NCI-H2171 (cell line): ENCODE measurements around the gene LYRM4.

Experiments
- DNase-seq: peaks from one replicate; lab custom pipeline; 2025; lab: John Stamatoyannopoulos, UW

The LYRM4 gene

DNA sequence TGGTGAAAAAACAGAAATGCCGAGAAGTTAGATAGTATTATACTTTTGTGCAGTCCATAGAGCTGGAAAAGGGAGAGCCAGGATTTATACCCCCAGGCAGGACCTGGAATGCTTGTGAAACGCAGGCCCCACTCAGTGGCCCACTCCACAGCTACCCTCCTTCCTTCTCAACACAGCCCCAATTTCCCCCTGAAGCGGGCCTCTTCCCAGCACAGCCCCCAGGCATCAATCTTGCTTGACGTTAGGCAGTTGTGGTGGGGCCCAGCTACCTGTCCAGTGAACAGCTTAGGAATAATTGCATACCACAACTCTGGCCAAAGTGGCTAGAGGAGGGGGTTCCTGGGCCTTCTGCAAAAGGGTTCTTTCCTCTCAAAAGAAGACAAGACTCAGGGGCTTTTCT lies 114.4 kb downstream of the LYRM4 start:
- no peak for DNase-seq

DNA sequence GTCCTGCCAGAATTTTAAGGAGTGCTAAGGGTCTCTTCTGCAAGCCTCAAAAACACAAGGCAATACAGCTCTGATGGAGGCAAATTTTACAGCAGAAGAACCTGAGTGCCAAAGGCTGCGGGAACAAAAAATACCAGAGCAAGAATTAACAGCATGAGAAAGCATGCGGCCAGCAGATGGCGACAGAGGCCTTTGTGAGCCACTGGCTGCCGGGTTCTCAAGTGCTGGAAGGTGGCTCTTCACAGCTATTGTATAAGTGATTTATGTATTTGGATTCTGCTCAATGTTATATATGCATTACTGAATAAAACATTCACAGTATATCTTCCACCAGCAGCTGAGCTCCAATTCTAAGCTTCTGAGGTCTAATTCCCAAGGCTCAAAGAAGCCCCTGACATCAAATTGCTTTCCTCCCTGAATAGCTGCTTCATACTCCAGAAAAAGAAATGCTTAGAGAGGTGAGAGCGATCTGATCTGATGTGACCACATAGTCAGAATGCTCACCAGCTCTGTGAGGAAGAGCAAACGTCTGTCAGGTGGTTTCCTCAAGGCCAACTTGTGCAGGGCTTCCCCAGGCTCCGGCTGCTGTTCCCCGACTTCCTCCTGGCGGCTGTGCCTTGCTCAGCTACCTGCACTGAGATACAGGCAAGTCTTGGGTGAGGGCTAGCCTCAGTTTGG lies 117.0 kb downstream of the LYRM4 start:
- peak; percentile 42 for DNase-seq

DNA sequence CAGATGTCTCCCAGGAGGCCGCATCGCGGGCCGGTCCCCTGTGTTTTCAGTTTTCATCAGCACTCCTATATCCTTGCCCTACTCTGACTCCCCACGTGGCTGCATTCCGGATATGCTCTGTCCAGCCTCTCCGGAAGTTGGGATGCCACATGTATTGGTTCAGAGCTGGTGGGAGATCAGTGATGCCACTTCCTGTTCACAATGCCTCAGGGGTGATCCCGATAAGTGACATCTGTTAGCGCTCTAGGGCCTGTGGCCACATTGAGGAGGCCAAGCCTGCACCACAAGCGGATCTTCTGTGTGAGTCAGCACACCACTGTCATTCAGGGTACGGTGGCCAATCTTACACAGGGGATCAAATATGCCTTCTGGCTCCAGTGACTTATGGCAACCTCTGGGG lies 117.8 kb downstream of the LYRM4 start:
- no peak for DNase-seq

- DNase-seq = no peak
Measured at GRCh38 chr6:5142131-5142530, 118.6 kb downstream of the LYRM4 start.

DNA sequence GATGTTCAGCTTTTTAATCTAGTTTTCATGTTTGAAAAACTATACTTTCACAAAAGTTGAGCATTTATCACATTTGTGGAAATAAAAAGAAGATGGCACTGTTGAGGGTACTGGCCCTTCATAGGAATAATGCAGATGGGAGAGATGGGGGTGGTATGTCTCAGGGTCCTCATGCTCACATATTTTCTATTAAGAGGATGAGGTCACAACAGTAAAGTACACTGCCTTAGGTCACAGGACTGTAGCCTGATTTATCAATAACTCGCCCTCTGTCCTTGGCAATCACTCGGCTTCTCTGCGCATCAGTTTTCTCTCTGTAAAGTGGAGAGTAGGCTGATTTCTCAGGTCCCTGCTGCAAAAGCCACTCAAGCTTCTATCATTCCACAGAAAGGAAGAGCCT lies 119.7 kb downstream of the LYRM4 start:
- DNase-seq = no peak

DNA sequence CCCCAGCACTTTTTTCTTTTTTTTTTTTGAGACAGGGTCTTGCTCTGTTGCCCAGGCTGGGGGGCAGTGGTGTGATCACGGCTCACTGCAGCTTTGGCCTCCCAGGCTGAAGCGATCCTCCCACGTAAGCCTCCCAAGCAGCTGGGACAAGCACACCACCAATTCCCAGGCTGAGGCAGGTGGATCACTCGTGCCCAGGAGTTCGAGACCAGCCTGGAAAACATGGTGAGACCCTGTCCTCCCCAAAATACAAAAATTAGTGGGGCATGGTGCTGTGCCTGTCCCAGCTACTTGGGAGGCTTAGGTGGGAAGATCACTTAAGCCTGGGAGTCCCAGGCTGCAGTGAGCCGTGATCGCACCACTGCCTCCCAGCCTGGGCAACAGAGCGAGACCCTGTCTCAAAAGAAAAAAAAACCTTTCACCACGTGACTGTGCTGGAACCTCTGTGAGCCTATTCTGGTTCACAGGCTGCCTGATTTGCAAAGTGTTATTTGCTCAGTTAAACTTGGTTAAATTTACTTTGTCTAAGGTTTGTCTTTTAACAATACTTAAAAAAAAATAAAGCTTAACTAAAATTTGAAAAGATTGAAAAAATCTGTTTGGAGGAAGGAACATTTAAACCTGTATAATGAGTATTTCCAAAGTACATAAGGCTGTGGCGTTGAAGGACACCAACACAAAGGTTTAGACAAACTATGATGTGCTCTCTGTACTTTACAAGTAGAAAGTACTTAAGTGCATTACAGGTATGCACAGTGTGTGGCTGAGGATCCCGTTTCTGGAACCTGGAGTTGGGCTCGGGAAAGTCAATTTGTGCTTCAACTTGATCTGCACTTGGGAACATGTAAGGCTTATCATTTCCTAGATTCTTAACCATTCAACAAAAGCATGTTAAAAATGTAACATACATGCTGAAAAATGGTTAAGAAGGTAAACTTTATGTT lies 120.7 kb downstream of the LYRM4 start:
- DNase-seq = no peak

DNA sequence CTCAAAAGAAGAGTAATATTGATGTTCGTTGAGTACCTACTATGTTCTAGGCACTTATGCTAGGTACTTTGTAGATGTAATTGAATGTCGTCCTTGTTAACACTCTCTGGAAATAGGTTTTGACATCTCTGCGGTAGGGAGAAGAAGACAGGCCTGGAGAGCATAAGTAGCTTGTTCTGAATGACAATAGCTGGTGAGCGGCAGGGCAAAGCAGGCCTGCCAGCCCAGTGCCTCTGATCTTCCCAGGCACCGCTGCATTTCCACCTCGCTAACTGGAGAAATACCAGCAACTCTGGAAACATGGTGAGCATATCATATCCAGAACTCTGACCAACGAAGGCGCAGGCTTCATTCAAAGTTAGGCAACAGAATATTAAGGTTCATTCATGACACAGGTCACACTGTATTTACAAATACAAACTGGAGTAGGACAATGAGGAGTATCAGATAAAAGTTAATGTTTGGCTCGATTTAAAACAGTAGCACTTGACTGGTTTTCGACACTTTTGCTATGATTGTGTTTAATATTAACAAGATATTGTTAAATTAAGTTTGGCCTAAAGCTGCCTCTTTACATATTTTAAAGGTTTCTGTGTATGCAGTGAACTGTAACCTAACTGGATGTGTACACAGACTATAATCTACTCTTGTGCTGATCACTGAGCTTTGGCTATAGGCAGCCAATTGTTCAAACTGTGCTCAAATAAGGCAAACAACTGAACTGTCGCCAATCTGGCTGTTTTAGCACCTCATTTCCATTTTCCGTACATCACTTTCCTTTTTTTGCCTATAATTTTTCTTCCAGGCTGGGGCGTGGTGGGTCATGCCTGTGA lies 121.5 kb downstream of the LYRM4 start:
- DNase-seq = no peak

GRCh38 chr6:5136851-5137250 lies 123.9 kb downstream of the LYRM4 start:
- DNase-seq = no peak

GRCh38 chr6:5135788-5136376 lies 124.9 kb downstream of the LYRM4 start:
- DNase-seq = peak; percentile 7

- no peak for DNase-seq
Measured at GRCh38 chr6:5133943-5134342, 126.8 kb downstream of the LYRM4 start.

DNA sequence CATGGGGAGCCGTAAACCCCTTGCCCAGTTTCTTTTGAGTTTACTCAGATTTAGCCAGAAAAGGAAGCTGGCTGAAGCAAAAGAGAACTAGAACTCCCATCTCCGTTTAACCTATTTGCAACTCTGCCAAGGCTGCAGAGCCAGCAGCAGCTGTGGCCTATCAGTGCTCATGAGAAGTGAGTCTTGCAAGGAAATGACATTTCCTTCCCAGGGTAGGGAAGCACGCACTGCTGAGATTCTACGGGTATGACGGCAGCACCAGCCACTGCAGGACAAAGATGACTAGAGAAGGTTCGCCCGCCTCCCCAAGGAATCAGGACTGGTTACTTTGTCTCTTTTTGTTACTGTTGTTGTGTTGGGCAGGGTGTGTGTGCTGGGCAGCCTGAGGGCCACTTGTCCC lies 128.0 kb downstream of the LYRM4 start:
- no peak for DNase-seq

- no peak for DNase-seq
Measured at GRCh38 chr6:5130135-5130866, 130.4 kb downstream of the LYRM4 start.

GRCh38 chr6:5128351-5128750 lies 132.4 kb downstream of the LYRM4 start:
- DNase-seq = no peak

- no peak for DNase-seq
Measured at GRCh38 chr6:5127106-5127687, 133.6 kb downstream of the LYRM4 start.

DNA sequence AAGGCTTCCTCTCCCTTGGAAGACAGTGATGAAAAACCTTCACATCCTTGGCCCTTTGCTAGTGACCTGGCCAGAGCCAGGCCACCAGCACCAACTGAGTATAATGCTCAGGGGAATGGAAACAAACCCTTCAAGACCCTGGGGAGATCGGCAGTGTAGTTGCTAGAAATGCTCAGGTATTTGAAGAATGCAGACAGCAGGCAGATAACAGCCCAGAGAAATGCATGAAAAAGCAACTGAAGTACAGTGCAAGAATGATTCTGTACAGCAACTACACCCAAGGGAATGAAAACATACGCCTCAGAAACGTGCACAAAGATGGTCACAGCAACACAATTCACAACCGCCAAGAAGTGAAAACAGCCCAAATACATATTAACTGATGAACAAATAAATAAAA lies 134.5 kb downstream of the LYRM4 start:
- DNase-seq = no peak

DNA sequence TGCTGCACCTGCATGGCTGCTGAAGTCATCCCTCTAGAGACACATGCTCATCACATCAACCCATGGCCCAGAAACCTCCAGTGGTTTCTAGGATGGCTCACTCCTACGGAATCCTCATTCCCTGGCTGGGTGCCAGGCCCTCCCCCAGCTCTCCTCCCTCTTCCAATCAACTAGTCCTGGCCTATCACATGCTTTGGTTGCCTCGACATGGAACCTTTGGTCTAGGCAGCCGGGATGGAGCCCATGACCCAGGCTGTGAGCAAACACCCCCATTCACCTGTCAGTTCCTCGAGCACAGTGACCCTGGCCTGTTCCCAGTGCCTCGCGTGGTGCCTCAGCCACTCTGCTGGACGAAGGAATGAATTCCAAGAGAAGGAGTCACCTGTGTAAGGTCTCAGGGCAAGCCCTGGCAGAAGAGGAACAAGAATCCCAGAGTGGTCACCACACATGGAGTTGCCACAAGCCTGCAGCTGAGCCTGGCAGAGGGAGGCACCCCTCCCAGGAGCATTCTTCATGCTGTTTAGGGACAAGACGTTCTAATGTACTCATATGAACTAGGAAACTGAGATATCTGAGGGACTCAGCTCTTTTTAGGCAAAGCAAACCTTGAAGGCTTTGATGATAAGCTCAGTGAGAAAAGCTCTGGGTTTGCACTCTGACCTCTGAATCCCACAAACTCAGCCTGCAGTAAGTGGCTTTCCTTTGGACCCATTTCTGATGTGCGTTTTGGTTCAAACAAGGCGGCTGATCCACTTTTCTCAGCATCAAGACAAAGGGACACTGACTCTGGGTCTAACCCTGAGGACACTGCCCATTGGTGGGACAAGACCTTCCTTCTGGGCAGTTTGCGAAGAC lies 135.4 kb downstream of the LYRM4 start:
- no peak for DNase-seq

DNA sequence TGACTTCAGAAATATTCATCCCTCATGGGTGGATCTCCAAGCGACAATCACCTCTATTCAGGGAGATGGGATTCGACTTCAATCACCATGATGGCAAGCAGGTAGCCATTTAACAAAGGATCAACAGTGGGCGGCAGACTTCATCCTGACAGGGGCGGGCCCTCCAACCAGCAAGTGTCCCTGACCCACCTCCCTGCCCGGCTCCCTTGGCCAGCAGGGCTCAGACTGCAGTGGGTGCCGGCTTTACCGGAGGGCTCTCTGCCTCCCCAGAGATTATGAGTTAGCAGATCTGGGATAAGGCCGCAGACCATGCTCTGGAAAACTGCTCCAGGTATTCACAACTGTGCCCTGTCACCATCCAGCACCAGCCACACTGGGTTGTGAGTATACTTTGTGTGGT lies 136.2 kb downstream of the LYRM4 start:
- DNase-seq = no peak

DNA sequence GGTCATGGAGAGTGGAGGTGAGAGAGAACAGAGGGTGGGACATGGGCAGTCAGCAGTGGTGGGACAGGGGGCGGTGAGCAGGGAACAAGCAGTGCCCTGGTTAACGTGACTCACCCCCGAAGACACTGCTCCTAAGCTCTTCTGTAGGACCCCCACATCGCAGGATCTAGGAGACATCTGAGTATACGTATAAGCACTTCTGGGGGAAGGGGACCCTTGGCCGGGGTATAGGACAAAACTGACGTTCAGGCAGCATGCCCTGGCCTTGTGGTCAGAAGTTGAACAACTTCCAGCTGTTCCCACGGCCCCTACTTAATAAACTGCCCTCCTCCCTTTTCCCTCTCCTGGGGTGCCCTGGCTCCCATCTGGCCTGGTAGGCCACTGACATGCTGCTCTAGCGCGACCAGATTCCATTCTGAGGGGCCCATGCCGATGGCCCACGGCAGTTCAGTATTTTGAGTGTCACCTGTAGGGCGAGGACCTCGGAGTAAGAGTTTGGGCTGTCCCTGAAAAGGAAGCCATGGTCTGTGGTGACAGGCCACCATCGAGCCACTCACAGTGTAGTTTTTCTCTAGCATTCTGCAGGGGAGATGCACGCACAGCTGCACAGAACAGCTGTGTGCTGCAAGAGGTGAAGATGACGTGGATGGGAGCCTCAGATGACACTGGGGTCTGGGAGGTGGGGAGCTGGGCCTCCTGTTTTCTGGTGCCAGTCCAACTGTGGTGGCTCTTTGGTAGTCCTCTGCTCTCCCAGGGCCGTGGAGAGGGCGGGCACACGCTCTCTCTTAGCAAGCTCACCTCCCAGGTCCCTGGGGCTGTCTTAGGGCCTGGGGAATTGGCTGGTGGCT lies 137.2 kb downstream of the LYRM4 start:
- no peak for DNase-seq

DNA sequence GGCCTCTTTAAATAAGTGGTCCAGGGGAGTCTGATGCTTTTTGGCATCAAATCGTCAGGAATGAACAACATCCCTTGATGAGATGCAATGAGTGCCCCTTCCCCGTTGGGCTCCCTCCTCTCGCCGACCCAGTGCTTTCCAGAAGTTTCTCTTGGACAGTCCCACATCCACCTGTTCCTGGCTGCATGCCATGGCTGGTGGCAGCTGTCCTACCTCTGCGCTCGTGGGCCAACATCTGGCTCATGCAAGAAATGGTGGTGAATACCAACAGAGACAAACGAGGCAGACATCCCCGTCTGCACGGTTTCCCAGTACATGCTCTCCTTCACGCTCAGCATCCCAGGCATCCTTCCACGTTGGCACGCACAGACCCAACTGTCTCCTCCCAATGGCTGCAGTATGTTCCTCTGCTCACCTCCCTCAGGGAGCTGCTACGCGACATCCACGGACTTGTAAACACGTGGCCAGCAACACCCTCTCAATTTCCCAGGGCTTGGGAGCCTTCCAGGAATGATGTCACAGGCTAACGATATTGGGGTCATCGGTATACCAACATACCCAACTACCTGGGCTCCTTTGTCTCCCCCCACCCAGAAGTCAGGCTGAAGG lies 138.1 kb downstream of the LYRM4 start:
- no peak for DNase-seq
